OCI-LY7 (cell line): Measurements from ENCODE around the gene INF2. TPM values are rescaled to one million over a fixed set of nuclear protein-coding genes. Genes with fewer than 3 reads are reported as not detected.

Experiments
- BruUV-seq: library from RNA; stranded (reverse); fragments of 400-500 nt; replicated peaks from 2 replicates; lab custom pipeline; 2021; lab: Mats Ljungman, UMichigan
- CTCF ChIA-PET: fragments of 300-600 bp; sonication (Branson Sonifier 250); formaldehyde crosslinking; loops from one replicate; lab custom pipeline; 2022; ENCODE audit warnings: antibody characterized with exemption; ENCODE audit not compliant: unreplicated experiment; lab: Charles Lee
- POLR2A ChIA-PET: fragments of 300-600 bp; sonication (Branson Sonifier 250); formaldehyde crosslinking; loops from one replicate; lab custom pipeline; 2022; ENCODE audit warnings: antibody characterized with exemption; lab: Charles Lee
- DNase-seq: peaks from one replicate; pipeline ENCODE4 v3.0.0-alpha.2; 2015; ENCODE audit warnings: low spot score
- H2AFZ ChIP-seq: fragments of 200-600 bp; sonication (generic), shearing (Covaris generic); 2 replicates; pipeline ENCODE4 v1.6.1; 2014; ENCODE audit warnings: mild to moderate bottlenecking, antibody characterized with exemption, low read length, moderate library complexity
- H3K27ac ChIP-seq: fragments of 200-600 bp; sonication (generic); 2 replicates; pipeline ENCODE4 v1.5.1; 2014; ENCODE audit warnings: mixed run types, low read depth, mild to moderate bottlenecking, moderate library complexity, low read length, inconsistent platforms; ENCODE audit not compliant: poor library complexity, severe bottlenecking
- H3K36me3 ChIP-seq: fragments of 200-600 bp; sonication (generic); 2 replicates; pipeline ENCODE4 v1.6.1; 2014; ENCODE audit warnings: mild to moderate bottlenecking, antibody characterized with exemption, low read length, moderate library complexity, mixed read lengths; ENCODE audit not compliant: insufficient read depth
- H3K4me1 ChIP-seq: fragments of 200-600 bp; sonication (generic); 2 replicates; pipeline ENCODE4 v1.5.1; 2014; ENCODE audit warnings: mild to moderate bottlenecking, low read length; ENCODE audit not compliant: insufficient read depth, poor library complexity, severe bottlenecking
- H3K4me2 ChIP-seq: fragments of 200-600 bp; sonication (generic); 2 replicates; pipeline ENCODE4 v1.6.1; 2014; ENCODE audit warnings: mild to moderate bottlenecking, low read length
- H3K4me3 ChIP-seq: fragments of 200-600 bp; sonication (generic); 2 replicates; pipeline ENCODE4 v1.5.1; 2014; ENCODE audit warnings: mild to moderate bottlenecking, low read depth, low read length; ENCODE audit not compliant: poor library complexity, severe bottlenecking
- H3K79me2 ChIP-seq: fragments of 200-600 bp; sonication (generic); 2 replicates; pipeline ENCODE4 v1.6.1; 2016; ENCODE audit warnings: low read depth, mild to moderate bottlenecking, low read length, moderate library complexity, mixed read lengths; ENCODE audit not compliant: insufficient read depth
- H3K9me2 ChIP-seq: fragments of 200-600 bp; sonication (generic); 2 replicates; pipeline ENCODE4 v1.6.1; 2016; ENCODE audit warnings: mild to moderate bottlenecking, low read length, mixed read lengths; ENCODE audit not compliant: insufficient read depth
- H3K9me3 ChIP-seq: fragments of 200-600 bp; sonication (generic); 2 replicates; pipeline ENCODE4 v1.6.1; 2014; ENCODE audit warnings: mild to moderate bottlenecking, mixed run types, low read length, mixed read lengths
- H4K20me1 ChIP-seq: fragments of 200-600 bp; sonication (generic); 2 replicates; pipeline ENCODE4 v1.6.1; 2014; ENCODE audit warnings: mild to moderate bottlenecking, antibody characterized with exemption, low read length, moderate library complexity, mixed read lengths; ENCODE audit not compliant: insufficient read depth
- CTCF ChIP-seq: fragments of 200-600 bp; sonication (generic); conservative IDR thresholded peaks from 2 replicates; pipeline ENCODE4 v1.5.1; 2014; ENCODE audit warnings: mild to moderate bottlenecking, antibody characterized with exemption, low read length, moderate library complexity, mixed read lengths
- EZH2phosphoT487 ChIP-seq: fragments of 200-600 bp; sonication (generic); IDR thresholded peaks from 2 replicates; pipeline ENCODE4 v1.6.1; 2018; ENCODE audit warnings: low read depth, borderline replicate concordance, mild to moderate bottlenecking, mixed run types, antibody characterized with exemption, low read length, moderate library complexity, mixed read lengths
- intact Hi-C: fragments of 100-400 bp; cut with micrococcal nuclease; formaldehyde crosslinking; loops from one replicate; pipeline ENCODE4 v1.10.0; 2022; ENCODE audit not compliant: unreplicated experiment
- total RNA-seq, 2 experiments: library from RNA; depleted of rRNA in 1 of 2; stranded (reverse); fragments of >200 nt in 1 of 2; shearing (Covaris generic) in 1 of 2; gene quantifications; 2 replicates each; pipeline ENCODE4 v1.2.3, GENCODE V29; 2014 to 2022

INF2 gene
- total RNA-seq, 2 experiments from 2014 or later = 39.4 to 51.6 TPM

- POLR2A ChIA-PET = interaction anchor here (0.7 to 2.2 kb wide), 2 partner anchors 18 to 28 kb away, joined by 4 to 11 read pairs; no protein-coding TSS in a partner anchor
- Histone ChIP-seq H3K9me2 (no peaks in the 10 kb centered on the region), H4K20me1 (no peaks in the 10 kb centered on the region), H2AFZ (no peak overlapping the region), H3K9me3 (peaks cover 6% of the 10 kb centered on the region; the same call in 1 of the 2 replicates), H3K79me2 (no peaks in the 10 kb centered on the region), H3K4me2 (peak overlapping the region; percentile 84), H3K27ac (peak overlapping the region; percentile 99), H3K4me3 (peak overlapping the region; percentile 60), H3K4me1 (peaks cover 82% of the 10 kb centered on the region), H3K36me3 (no peaks in the 10 kb centered on the region)
- DNase-seq = peak; percentile 42
- intact Hi-C loops = no loop called here
- TF ChIP-seq CTCF (no peak), EZH2phosphoT487 (no peak)
- no TSS peak for BruUV-seq
- CTCF ChIA-PET = interaction anchor here (0.9 kb wide), 1 partner anchor 94 kb away, joined by 3 read pairs; the partner anchor contains the start of gene SIVA1
Measured at GRCh38 chr14:104659146-104659545, 30.3 kb upstream of the INF2 start.

GRCh38 chr14:104659764-104660523 is 29.5 kb upstream of the INF2 start:
- TF ChIP-seq EZH2phosphoT487 = no peak
- no peak for TF ChIP-seq CTCF
- CTCF ChIA-PET = no interaction called here
- BruUV-seq = no TSS peak
- no peaks in the 10 kb centered on the region for H3K36me3 ChIP-seq
- H3K27ac ChIP-seq = peak overlapping the region; percentile 99
- H3K4me1 ChIP-seq = peaks cover 89% of the 10 kb centered on the region
- intact Hi-C loops = loop anchor here (1.0 to 5.0 kb wide), 2 partner anchors 21 to 517 kb away; no protein-coding TSS in a partner anchor
- peaks cover 6% of the 10 kb centered on the region; the same call in 1 of the 2 replicates for H3K9me3 ChIP-seq
- POLR2A ChIA-PET = interaction anchor here (0.9 to 1.1 kb wide), 2 partner anchors 9 to 17 kb away, joined by 3 to 4 read pairs; no protein-coding TSS in a partner anchor
- DNase-seq = peak; percentile 84
- H3K79me2 ChIP-seq = no peaks in the 10 kb centered on the region
- peak overlapping the region; percentile 4; the same call in 1 of the 2 replicates for H2AFZ ChIP-seq
- no peaks in the 10 kb centered on the region for H4K20me1 ChIP-seq
- H3K4me2 ChIP-seq = peak overlapping the region; percentile 84
- peak overlapping the region; percentile 60 for H3K4me3 ChIP-seq
- no peaks in the 10 kb centered on the region for H3K9me2 ChIP-seq
